Heart left ventricle (tissue), 16 donors: ENCODE results near the gene KDM1A. TPM values are rescaled to one million over a fixed set of nuclear protein-coding genes. Genes with fewer than 3 reads are reported as not detected.
"Not testable (repeated sequence)": the region's sequence is repeated elsewhere in the genome, so short reads cannot be mapped to it uniquely, and the experiment has no call there.

ENCODE experiments used
- ATAC-seq, 4 donors: fragments of 200-7000 bp; cut with Tn5 transposase; one replicate each; pipeline ENCODE4 v1.9.1; 2020 to 2022; ENCODE audit warnings: moderate library complexity in 4 of 4, mild to moderate bottlenecking in 3 of 4, moderate number of reproducible peaks in 1 of 4
- DNase-seq, 5 donors: peaks; one replicate each; pipeline ENCODE4 v3.0.0-alpha.2; 2020
- H3K27ac ChIP-seq, 12 donors: fragments of 200-600 bp; sonication (generic) in 4 of 12; one replicate each; pipeline versions ENCODE4 v1.5.0 to v1.8.0; 2016 to 2022; ENCODE audit warnings: mild to moderate bottlenecking in 2 of 12
- H3K27me3 ChIP-seq, 9 donors: fragments of 200-600 bp; sonication (generic) in 2 of 9; one replicate each; pipeline versions ENCODE4 v1.5.1 to v1.8.0; 2016 to 2022; ENCODE audit warnings: mild to moderate bottlenecking in 3 of 9
- H3K36me3 ChIP-seq, 9 donors: fragments of 200-600 bp; sonication (generic) in 2 of 9; one replicate each; pipeline versions ENCODE4 v1.5.0 to v1.8.0; 2018 to 2022; ENCODE audit warnings: mild to moderate bottlenecking in 2 of 9
- H3K4me1 ChIP-seq, 12 donors: fragments of 200-600 bp; sonication (generic) in 4 of 12; one replicate each; pipeline versions ENCODE4 v1.5.0 to v1.8.0; 2016 to 2022; ENCODE audit warnings: mild to moderate bottlenecking in 3 of 12
- H3K4me3 ChIP-seq, 12 donors: fragments of 200-600 bp; sonication (generic) in 4 of 12; one replicate each; pipeline versions ENCODE4 v1.5.0 to v1.8.0; 2017 to 2022; ENCODE audit warnings: mild to moderate bottlenecking in 9 of 12, moderate library complexity in 4 of 12
- H3K9me3 ChIP-seq, 12 donors: fragments of 200-600 bp; sonication (generic) in 4 of 12; one replicate each; pipeline versions ENCODE4 v1.5.0 to v1.8.0; 2016 to 2022; ENCODE audit warnings: mild to moderate bottlenecking in 1 of 12
- POLR2A ChIP-seq, 2 donors: fragments of 450-650 bp; IDR thresholded peaks; one replicate each; pipeline ENCODE4 v1.6.1; 2017; ENCODE audit warnings: antibody characterized with exemption in 2 of 2, mild to moderate bottlenecking in 2 of 2, moderate library complexity in 2 of 2
- WGBS, 4 donors: extraction: QIAGEN DNeasy Blood & Tissue Kit in 2 of 4; methylation state at CpG; one replicate each; pipeline versions ENCODE4 v1.1.5 to v1.1.7; 2013 to 2018; 5-methylcytosine and 5-hydroxymethylcytosine counted together
- intact Hi-C, 10 donors: fragments of 100-400 bp; cut with DNase I; formaldehyde crosslinking; loops; one replicate each; pipeline versions ENCODE4 v1.11.1 to v1.14.2; 2022
- polyA plus RNA-seq, 2 donors: library from polyadenylated mRNA; stranded (reverse); fragments of 200-250 nt; gene quantifications; one replicate each; pipeline ENCODE4 v1.2.3, GENCODE V29; 2013
- total RNA-seq, 9 donors: library from RNA; depleted of rRNA in 2 of 9; stranded (reverse); fragments of >200 nt in 2 of 9; fragmentation: NEBNext Ultra II Directional in 3 of 9; extraction: Animal tissue kit (Norgen Biotek cat#: 25700) in 3 of 9; gene quantifications; one replicate each; pipeline versions ENCODE4 v1.1.0 to v1.2.4, GENCODE V29; 2016 to 2023
- TF ChIP-seq, protein P1 (sequence below), 12 donors: fragments of 200-600 bp; sonication (generic) in 4 of 12; IDR thresholded peaks; one replicate each; pipeline versions ENCODE4 v1.5.0 to v1.8.0; 2018 to 2022; ENCODE audit warnings: antibody characterized with exemption in 12 of 12, mild to moderate bottlenecking in 5 of 12
- donor health status: ischemic (EF 13 %, LVEDD 7.1; RV severe dilation, severe dysfunction).
- donor health status: healthy with polysubstance abuse.
- donor health status: DM: no; HTN: yes; CAD: no.
- donor health status: DM: no; HTN: no; CAD: no.
- donor health status: ischemic (EF 25% LVEDD 6.9; RV normal size, moderate dysfunction).
- donor health status: ischemic (EF 25% LVEDD 5.7; RV mildly dilated, moderate dysfunction).
- donor health status: healthy.
- donor health status: DM: yes; HTN: yes; CAD: no.
- donor health status: ischemic (EF 35%, LVEDD 5.7; RV mildly dilated, moderate dysfunction).
- donor health status: nonischemic (EF 11% LVEDD 7.7; RV severe dilation, severe dysfunction).
- donor health status: DM: yes; HTN: yes; CAD: no.
- donor health status: PGD.
- donor health status: ischemic (EF 29% LVEDD 5.4; RV normal size, mild dysfunction).
- donor health status: nonischemic (EF 23%, LVEDD 6.1; RV moderate dilation, normal function).

KDM1A gene
- total and polyA plus RNA-seq, 11 donors: 14.8 to 37.2 (median 29.7) TPM

DNA sequence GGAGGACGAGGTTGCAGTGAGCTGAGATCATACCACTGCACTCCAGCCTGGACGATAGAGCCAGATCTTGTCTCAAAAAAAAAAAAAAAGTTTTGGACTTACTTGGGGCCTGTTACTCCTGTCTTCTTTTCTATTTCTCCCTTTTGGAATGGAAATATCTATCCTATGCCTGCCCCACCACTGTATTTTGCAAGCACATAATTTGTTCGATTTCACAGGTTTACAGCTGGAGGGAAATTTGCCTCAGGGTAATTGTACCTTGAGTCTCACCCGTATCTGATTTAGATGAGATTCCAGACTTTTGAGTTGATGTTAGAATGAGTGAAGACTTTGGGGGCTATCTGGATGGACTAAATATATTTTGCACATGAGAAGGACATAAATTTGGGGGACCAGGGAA is 12.2 kb upstream of the KDM1A start:
- H3K9me3 ChIP-seq: no peaks in the 10 kb centered on the region
- intact Hi-C loops: no loop called here
- WGBS, 4 donors: 82 to 92% (median 90%) methylated on average over 4 of the region's 4 CpGs
- peaks cover 0 to 5% (median 0%) of the 10 kb centered on the region in 9 donors for H3K27me3 ChIP-seq
- no peak for ATAC-seq
- H3K4me1 ChIP-seq: no peaks in the 10 kb centered on the region
- no peaks in the 10 kb centered on the region for H3K36me3 ChIP-seq
- no peak overlapping the region for H3K27ac ChIP-seq
- H3K4me3 ChIP-seq: no peak overlapping the region
- TF ChIP-seq POLR2A (IDR thresholded peaks at IDR 0.05): no peak
- TF ChIP-seq, protein P1, sequence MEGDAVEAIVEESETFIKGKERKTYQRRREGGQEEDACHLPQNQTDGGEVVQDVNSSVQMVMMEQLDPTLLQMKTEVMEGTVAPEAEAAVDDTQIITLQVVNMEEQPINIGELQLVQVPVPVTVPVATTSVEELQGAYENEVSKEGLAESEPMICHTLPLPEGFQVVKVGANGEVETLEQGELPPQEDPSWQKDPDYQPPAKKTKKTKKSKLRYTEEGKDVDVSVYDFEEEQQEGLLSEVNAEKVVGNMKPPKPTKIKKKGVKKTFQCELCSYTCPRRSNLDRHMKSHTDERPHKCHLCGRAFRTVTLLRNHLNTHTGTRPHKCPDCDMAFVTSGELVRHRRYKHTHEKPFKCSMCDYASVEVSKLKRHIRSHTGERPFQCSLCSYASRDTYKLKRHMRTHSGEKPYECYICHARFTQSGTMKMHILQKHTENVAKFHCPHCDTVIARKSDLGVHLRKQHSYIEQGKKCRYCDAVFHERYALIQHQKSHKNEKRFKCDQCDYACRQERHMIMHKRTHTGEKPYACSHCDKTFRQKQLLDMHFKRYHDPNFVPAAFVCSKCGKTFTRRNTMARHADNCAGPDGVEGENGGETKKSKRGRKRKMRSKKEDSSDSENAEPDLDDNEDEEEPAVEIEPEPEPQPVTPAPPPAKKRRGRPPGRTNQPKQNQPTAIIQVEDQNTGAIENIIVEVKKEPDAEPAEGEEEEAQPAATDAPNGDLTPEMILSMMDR (IDR thresholded peaks at IDR 0.05): no peak
- DNase-seq: no peak

DNA sequence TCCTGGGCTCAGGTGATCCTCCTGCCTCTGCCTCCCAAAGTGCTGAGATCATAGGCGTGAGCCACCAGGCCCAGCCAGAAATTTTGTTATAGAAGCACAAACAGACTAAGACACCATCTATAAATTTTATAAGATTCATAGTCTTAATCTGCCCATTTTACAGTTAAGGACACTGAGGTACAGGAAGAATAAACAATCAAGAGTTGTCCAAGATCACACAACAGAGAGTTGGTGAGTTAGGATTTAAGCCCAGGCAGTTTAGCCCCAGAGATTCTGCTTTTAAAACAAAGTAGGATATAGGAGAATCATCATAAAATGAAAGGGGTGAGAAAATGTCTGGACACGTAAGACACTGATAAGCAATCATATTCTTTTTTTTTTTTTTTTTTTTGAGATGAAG is 10.4 kb upstream of the KDM1A start:
- no peak for DNase-seq
- intact Hi-C loops: no loop called here
- peaks cover 0 to 5% (median 0%) of the 10 kb centered on the region in 9 donors for H3K27me3 ChIP-seq

DNA sequence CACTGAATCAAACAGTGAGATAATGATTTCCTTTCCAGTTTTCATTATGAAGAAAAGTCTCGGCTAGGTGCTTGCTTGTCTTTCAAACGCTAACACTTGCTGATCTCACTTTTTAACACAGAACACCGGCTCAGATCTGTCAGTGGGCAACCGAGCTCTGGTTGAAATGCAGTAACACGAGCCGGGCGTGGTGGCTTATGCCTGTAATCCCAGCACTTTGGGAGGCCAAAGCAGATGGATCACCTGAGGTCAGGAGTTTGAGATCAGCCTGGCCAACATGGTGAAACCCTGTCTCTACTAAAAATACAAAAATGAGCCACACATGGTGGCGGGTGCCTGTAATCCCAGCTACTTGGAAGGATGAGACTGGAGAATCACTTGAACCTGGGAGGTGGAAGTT is 9.2 kb upstream of the KDM1A start:
- ATAC-seq, H3K9me3 ChIP-seq, H3K27me3 ChIP-seq, H3K36me3 ChIP-seq, H3K27ac ChIP-seq, intact Hi-C loops, H3K4me1 ChIP-seq, H3K4me3 ChIP-seq, DNase-seq: not testable (repeated sequence)
- WGBS, 4 donors: 85 to 92% (median 87%) methylated on average over 8 of the region's 8 CpGs

More for the DNA sequence above, 10.4 kb upstream of the KDM1A start:
- TF ChIP-seq, protein P1 (IDR thresholded peaks at IDR 0.05): no peak
- no peak for TF ChIP-seq POLR2A (IDR thresholded peaks at IDR 0.05)
- Histone ChIP-seq H3K4me3 (no peak overlapping the region), H3K27ac (no peak overlapping the region), H3K9me3 (no peaks in the 10 kb centered on the region), H3K4me1 (no peaks in the 10 kb centered on the region), H3K36me3 (no peaks in the 10 kb centered on the region)
- no peak for ATAC-seq
- WGBS, 4 donors: 77 to 92% (median 84%) methylated on average over 2 of the region's 2 CpGs

DNA sequence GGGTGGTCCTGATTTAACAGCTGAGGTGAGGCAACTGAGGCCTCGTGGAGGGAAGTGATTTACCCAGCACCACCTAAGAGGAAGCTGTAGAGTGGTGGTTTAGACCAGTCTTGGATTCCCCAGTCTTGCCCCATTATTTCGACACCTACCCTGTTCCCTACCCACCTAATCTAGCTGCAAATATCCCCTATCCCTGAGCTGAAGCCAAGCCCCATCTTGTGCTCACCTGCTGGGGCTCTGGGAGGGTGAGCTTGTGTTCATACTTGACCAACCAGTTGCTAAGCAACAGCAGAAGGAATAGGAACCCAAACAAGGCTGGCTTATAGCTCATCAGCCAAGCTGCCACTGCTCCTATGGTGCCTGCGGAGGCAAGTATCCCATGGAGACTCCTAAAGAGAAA is 5.6 kb upstream of the KDM1A start:
- Histone ChIP-seq H3K27me3 (no peaks in the 10 kb centered on the region), H3K27ac (no peak overlapping the region), H3K4me1 (peaks cover 0 to 4% (median 0%) of the 10 kb centered on the region in 12 donors), H3K36me3 (no peaks in the 10 kb centered on the region), H3K4me3 (no peak overlapping the region), H3K9me3 (no peaks in the 10 kb centered on the region)
- intact Hi-C loops: no loop called here
- WGBS, 4 donors: 72 to 82% (median 77%) methylated on average over 3 of the region's 3 CpGs
- ATAC-seq: no peak
- no peak for DNase-seq
- no peak for TF ChIP-seq POLR2A (IDR thresholded peaks at IDR 0.05)
- TF ChIP-seq, protein P1 (IDR thresholded peaks at IDR 0.05): no peak

DNA sequence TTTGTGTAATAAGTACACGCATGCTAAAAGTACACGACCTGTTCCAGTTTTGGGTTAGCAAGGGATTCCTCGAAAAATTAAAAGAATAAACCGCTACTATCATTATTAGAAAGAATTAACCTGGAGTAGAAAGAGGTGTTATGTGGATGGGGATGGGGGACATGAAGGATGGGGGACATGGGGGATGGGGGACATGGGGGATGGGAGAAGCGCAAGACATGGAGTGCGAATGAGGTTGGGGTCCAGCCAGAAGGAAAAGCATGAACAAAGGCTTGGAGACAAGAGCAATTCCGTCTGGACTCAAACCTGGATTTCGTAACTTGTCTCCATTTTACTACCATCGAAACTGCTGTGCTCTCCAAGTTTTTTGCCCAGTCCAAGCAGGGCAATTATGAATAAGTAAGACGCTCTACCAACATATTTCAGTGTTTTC is 591 bp upstream of the KDM1A start:
- Histone ChIP-seq H3K9me3 (peaks cover 0 to 17% (median 3%) of the 10 kb centered on the region in 12 donors), H3K27me3 (no peaks in the 10 kb centered on the region), H3K27ac (peak overlapping the region; percentile 60 to 91 (median 83)), H3K4me1 (peaks cover 0 to 19% (median 10%) of the 10 kb centered on the region in 12 donors), H3K4me3 (peak overlapping the region; percentile 47 to 98 (median 89)), H3K36me3 (no peaks in the 10 kb centered on the region)
- ATAC-seq (peak in 2 of 4 donors; percentile 1), DNase-seq (no peak)
- WGBS, 4 donors: 31 to 44% (median 40%) methylated on average over 10 of the region's 10 CpGs
- TF ChIP-seq, protein P1 (IDR thresholded peaks at IDR 0.05): no peak
- no peak for TF ChIP-seq POLR2A (IDR thresholded peaks at IDR 0.05)
- intact Hi-C loops: loop anchor here in 1 of 10 donors (5.0 kb wide), 1 partner anchor 149 kb away; the partner anchor contains the start of gene LUZP1
